HG02870 (cell line): Measurements from ENCODE around the gene IFT27.

Experiments used
- ATAC-seq: cut with Tn5 transposase; IDR thresholded peaks from one replicate; pipeline ENCODE4 v1.9.1; 2021; ENCODE audit warnings: mild to moderate bottlenecking, moderate library complexity; ENCODE audit not compliant: unreplicated experiment

The IFT27 gene

GRCh38 chr22:36797911-36798673 is 22.2 kb upstream of the IFT27 start:
- no peak for ATAC-seq

GRCh38 chr22:36797374-36797773 is 21.5 kb upstream of the IFT27 start:
- no peak for ATAC-seq

- ATAC-seq = no peak
Measured at GRCh38 chr22:36796552-36797175, 20.7 kb upstream of the IFT27 start.

GRCh38 chr22:36795633-36796032 is 19.7 kb upstream of the IFT27 start:
- ATAC-seq = no peak

GRCh38 chr22:36790648-36791047 is 14.7 kb upstream of the IFT27 start:
- ATAC-seq = no peak

GRCh38 chr22:36787204-36787988 is 11.5 kb upstream of the IFT27 start:
- no peak for ATAC-seq

- no peak for ATAC-seq
Measured at GRCh38 chr22:36783743-36784142, 7.8 kb upstream of the IFT27 start.

GRCh38 chr22:36781656-36782627 is 6.0 kb upstream of the IFT27 start:
- ATAC-seq = peak; percentile 77

GRCh38 chr22:36778020-36778419 is 2.1 kb upstream of the IFT27 start:
- ATAC-seq = no peak

GRCh38 chr22:36776722-36777121 is 803 bp upstream of the IFT27 start:
- ATAC-seq = no peak

GRCh38 chr22:36775586-36775963 is 344 bp downstream of the IFT27 start:
- ATAC-seq = no peak

- ATAC-seq = no peak
Measured at GRCh38 chr22:36773935-36774334, 2.0 kb downstream of the IFT27 start.

- no peak for ATAC-seq
Measured at GRCh38 chr22:36772451-36772850, 3.5 kb downstream of the IFT27 start.

- no peak for ATAC-seq
Measured at GRCh38 chr22:36771356-36772063, 4.4 kb downstream of the IFT27 start.

GRCh38 chr22:36770513-36771231 is 5.2 kb downstream of the IFT27 start:
- ATAC-seq = no peak

GRCh38 chr22:36769541-36770512 is 6.1 kb downstream of the IFT27 start:
- no peak for ATAC-seq

- no peak for ATAC-seq
Measured at GRCh38 chr22:36768616-36769015, 7.3 kb downstream of the IFT27 start.

- ATAC-seq = no peak
Measured at GRCh38 chr22:36768141-36768540, 7.8 kb downstream of the IFT27 start.
